Activated naive CD4-positive, alpha-beta T cell treated with anti-CD3 and anti-CD28 coated beads for 36 hours (primary cell): ENCODE measurements around the gene PTBP2. TPM values are rescaled to one million over a fixed set of nuclear protein-coding genes. Genes with fewer than 3 reads are reported as not detected.

Experiments
- CTCF ChIA-PET: fragments of 350-600 bp; sonication (Branson Sonifier 250); formaldehyde crosslinking; loops from one replicate; lab custom pipeline; 2021; ENCODE audit warnings: antibody characterized with exemption; lab: Charles Lee
- DNase-seq: peaks from one replicate; pipeline ENCODE4 v3.0.0-alpha.2; 2020
- H3K27ac Mint-ChIP-seq: one replicate; pipeline ENCODE4 v1.8.0; 2021; ENCODE audit warnings: mild to moderate bottlenecking, mixed read lengths
- H3K27me3 Mint-ChIP-seq: one replicate; pipeline ENCODE4 v1.8.0; 2021; ENCODE audit warnings: low read depth, mixed read lengths
- H3K36me3 Mint-ChIP-seq: one replicate; pipeline ENCODE4 v1.8.0; 2021; ENCODE audit warnings: low read depth, mixed read lengths
- H3K4me1 Mint-ChIP-seq: one replicate; pipeline ENCODE4 v1.8.0; 2021; ENCODE audit warnings: low read depth, mixed read lengths
- H3K4me3 Mint-ChIP-seq: one replicate; pipeline ENCODE4 v1.8.0; 2021; ENCODE audit warnings: mild to moderate bottlenecking, moderate library complexity, mixed read lengths
- H3K9me3 Mint-ChIP-seq: one replicate; pipeline ENCODE4 v1.8.0; 2021; ENCODE audit warnings: mixed read lengths
- intact Hi-C: fragments of 100-400 bp; cut with micrococcal nuclease; formaldehyde crosslinking; loops from one replicate; pipeline ENCODE4 v1.15.1; 2023
- total RNA-seq, 2 experiments: library from RNA; stranded (reverse); gene quantifications; one replicate each; pipeline ENCODE4 v1.2.3, GENCODE V29; 2021

The PTBP2 gene
- total RNA-seq, 2 experiments from 2014 or later = 12.6 to 13.1 TPM

DNA sequence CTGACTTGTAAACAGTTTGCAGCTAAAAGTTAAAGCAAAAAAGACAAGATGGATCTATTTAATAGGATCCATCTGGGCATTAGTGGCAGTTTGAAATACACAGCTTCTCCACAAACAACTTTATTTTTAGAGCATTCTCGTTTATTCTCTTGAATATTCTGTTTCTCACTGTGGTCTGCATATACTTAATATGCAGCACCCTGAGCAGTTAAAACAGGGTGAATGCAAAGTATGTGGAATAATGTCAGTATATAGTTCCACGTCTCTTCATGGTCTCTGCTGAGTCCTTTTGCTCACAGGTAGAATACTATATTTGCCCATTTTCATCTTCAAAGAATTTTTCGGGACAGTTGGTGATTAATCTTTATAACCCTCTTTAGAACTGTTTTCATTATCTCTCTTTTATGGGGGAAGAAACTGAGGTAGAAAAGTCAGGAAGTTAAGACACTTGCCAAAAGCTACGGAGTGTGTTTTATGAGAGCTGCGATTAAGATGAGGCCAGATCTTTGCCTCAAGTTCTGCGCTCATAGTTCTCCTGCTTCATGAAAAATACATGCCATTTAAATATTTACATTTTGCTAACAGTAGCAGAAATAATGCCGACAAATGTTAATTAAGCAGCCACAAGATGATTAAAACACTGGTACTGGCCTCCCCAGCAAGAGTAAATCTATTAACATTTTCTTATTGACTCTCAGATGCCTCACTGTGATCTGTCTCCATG is 115.6 kb downstream of the PTBP2 start:
- Mint-ChIP-seq H3K4me1 (no peaks in the 10 kb centered on the region), H3K27ac (no peak overlapping the region), H3K27me3 (peaks cover 5% of the 10 kb centered on the region), H3K36me3 (no peaks in the 10 kb centered on the region), H3K4me3 (no peak overlapping the region), H3K9me3 (no peaks in the 10 kb centered on the region)
- intact Hi-C loops = no loop called here
- CTCF ChIA-PET = interaction anchor here (0.7 kb wide), 1 partner anchor 29 kb away, joined by 3 read pairs; no protein-coding TSS in a partner anchor
- no peak for DNase-seq

DNA sequence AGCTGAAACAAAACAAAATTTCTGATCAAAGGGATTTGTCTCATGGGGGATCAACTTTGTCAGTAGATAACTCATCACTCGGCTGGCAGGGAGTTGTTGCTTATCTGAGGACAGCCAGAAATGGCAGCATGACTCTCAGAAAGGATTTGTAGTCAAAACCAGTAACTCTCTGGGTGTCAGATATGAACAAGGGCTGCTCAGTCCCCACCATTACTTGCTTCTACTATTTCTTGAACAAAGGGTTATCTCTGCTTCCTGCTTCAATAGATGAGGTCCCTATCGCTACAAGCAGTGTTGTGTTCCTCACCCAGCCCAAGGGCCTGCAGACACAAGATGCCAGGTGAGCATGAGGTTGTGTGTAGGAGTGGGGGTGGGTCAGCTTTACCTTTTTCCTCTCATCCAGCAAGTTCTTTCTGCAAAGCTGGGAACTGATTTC is 116.2 kb downstream of the PTBP2 start:
- Mint-ChIP-seq H3K4me3 (no peak overlapping the region), H3K36me3 (no peaks in the 10 kb centered on the region), H3K4me1 (no peaks in the 10 kb centered on the region), H3K27ac (no peak overlapping the region), H3K27me3 (peaks cover 5% of the 10 kb centered on the region), H3K9me3 (no peaks in the 10 kb centered on the region)
- intact Hi-C loops = no loop called here
- DNase-seq = no peak
- CTCF ChIA-PET = no interaction called here

DNA sequence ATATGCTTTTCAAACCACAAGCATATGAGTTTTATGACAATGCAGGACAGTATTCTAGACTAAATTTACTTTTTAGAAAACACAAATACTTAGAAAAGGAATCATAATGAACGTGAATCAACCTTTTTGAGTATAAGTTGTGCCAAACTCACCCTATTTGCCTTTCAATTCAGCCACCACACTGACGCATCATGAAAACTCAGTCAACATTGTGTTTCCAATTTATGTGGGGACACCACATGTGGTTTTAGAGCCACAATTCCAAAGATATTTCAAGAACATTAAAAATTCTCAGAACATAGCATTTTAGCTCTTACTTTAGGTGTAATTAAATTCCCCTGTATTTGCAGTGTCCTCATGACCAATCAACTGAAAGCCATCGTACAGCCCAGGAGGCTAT is 118.8 kb downstream of the PTBP2 start:
- Mint-ChIP-seq H3K27me3 (peaks cover 5% of the 10 kb centered on the region), H3K4me3 (no peak overlapping the region), H3K4me1 (no peaks in the 10 kb centered on the region), H3K9me3 (no peaks in the 10 kb centered on the region), H3K27ac (no peak overlapping the region), H3K36me3 (no peaks in the 10 kb centered on the region)
- no peak for DNase-seq
- CTCF ChIA-PET = interaction anchor here (0.5 kb wide), 1 partner anchor 128 kb away, joined by 4 read pairs; no protein-coding TSS in a partner anchor
- intact Hi-C loops = loop anchor here (10.0 kb wide), 2 partner anchors 246 to 306 kb away; no protein-coding TSS in a partner anchor

DNA sequence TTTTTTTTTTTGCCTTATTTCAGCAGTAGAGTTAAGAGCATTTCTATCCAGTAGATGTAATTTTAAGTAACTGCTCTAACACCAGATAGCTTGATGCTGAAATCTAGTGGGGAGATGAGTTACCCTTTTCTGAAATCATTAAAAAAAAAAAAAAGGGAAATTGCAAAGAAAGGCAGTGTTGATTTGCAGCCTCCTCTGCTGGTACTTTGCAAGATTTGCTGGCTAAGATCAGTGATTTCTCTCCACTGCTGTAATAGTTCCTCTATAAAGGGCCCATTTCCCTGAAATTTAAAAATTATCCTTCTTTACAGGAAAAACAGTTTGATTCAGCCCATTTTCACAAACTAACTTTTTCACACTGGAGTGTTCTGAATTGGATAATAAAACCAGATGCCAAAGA is 120.6 kb downstream of the PTBP2 start:
- intact Hi-C loops = loop anchor here (10.0 kb wide), 2 partner anchors 247 to 307 kb away; no protein-coding TSS in a partner anchor

DNA sequence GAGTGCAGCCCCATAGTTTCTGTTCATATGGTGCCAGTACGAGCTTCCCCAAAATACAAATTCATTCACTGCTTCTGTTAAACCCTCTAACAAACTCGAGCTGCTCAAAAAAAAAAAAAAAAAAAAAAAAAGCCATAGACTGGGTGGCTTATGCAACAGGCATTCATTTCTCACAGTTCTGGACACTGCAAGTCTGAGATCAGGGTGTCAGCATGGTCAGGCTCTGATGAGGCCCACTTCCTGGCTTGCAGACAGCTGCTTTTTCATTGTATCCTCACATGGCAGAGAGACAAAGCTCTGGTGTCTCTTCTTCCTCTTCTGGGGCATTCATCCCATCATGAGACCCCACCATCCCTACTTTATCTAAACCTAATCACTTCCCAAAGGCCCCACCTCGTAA is 121.6 kb downstream of the PTBP2 start:
- no peak for DNase-seq
- H3K27ac Mint-ChIP-seq = no peak overlapping the region
- H3K36me3 Mint-ChIP-seq = no peaks in the 10 kb centered on the region
- no peaks in the 10 kb centered on the region for H3K4me1 Mint-ChIP-seq
- CTCF ChIA-PET = no interaction called here
- intact Hi-C loops = loop anchor here (10.0 kb wide), 2 partner anchors 248 to 308 kb away; no protein-coding TSS in a partner anchor
- H3K27me3 Mint-ChIP-seq = peaks cover 5% of the 10 kb centered on the region
- H3K9me3 Mint-ChIP-seq = no peaks in the 10 kb centered on the region
- no peak overlapping the region for H3K4me3 Mint-ChIP-seq

More for the DNA sequence above, 120.6 kb downstream of the PTBP2 start:
- CTCF ChIA-PET = no interaction called here
- no peaks in the 10 kb centered on the region for H3K4me1 Mint-ChIP-seq
- H3K4me3 Mint-ChIP-seq = no peak overlapping the region
- H3K27ac Mint-ChIP-seq = no peak overlapping the region
- no peak for DNase-seq
- H3K27me3 Mint-ChIP-seq = peaks cover 5% of the 10 kb centered on the region
- no peaks in the 10 kb centered on the region for H3K9me3 Mint-ChIP-seq
- no peaks in the 10 kb centered on the region for H3K36me3 Mint-ChIP-seq

DNA sequence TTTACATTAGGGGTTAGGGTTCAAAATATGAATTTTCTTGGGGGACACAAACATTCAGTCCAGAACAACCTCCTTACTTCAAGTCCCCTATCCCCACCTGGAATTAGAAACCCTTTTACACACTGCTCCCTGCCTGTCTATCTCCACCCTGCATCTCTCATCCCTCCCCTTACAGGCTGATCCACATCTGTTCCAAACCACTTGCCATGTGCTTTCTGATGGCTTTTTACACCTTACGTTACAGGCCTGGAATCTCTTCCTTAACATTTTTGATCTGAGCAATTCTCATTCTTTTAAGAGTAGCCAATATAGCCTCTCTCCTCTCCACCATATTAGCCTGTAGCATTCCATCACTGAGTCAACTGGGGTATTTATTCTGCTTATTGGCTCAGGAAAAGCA is 122.0 kb downstream of the PTBP2 start:
- no peak for DNase-seq
- intact Hi-C loops = loop anchor here (10.0 kb wide), 2 partner anchors 249 to 309 kb away; no protein-coding TSS in a partner anchor
- Mint-ChIP-seq H3K36me3 (no peaks in the 10 kb centered on the region), H3K27me3 (peaks cover 5% of the 10 kb centered on the region), H3K27ac (no peak overlapping the region), H3K9me3 (no peaks in the 10 kb centered on the region), H3K4me3 (no peak overlapping the region), H3K4me1 (no peaks in the 10 kb centered on the region)
- CTCF ChIA-PET = no interaction called here

DNA sequence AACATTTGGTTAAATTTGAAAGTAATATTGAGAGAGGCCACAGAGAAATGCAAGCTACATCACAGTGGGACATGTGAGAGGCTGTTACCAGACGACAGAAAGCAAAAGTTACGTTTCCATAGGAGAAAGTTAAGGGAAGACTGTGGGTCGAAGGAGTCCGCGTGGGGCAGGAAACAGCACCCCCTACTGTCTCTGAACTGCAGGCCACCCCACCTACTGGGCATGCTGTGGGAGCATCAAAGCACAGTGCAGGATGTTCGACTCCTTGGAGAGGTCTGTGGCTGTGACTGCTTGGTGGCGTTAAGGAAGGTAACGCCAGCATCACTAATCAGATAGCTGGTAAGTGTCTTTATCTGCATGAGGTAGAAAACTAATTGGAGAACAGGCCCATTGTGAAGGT is 123.9 kb downstream of the PTBP2 start:
- Mint-ChIP-seq H3K36me3 (no peaks in the 10 kb centered on the region), H3K4me1 (no peaks in the 10 kb centered on the region), H3K27me3 (peaks cover 2% of the 10 kb centered on the region), H3K27ac (no peak overlapping the region), H3K9me3 (no peaks in the 10 kb centered on the region), H3K4me3 (no peak overlapping the region)
- intact Hi-C loops = loop anchor here (1.0 to 10.0 kb wide), 3 partner anchors 251 to 609 kb away; no protein-coding TSS in a partner anchor
- peak; percentile 52 for DNase-seq
- CTCF ChIA-PET = interaction anchor here (1.3 kb wide), 1 partner anchor 610 kb away, joined by 6 read pairs; no protein-coding TSS in a partner anchor

DNA sequence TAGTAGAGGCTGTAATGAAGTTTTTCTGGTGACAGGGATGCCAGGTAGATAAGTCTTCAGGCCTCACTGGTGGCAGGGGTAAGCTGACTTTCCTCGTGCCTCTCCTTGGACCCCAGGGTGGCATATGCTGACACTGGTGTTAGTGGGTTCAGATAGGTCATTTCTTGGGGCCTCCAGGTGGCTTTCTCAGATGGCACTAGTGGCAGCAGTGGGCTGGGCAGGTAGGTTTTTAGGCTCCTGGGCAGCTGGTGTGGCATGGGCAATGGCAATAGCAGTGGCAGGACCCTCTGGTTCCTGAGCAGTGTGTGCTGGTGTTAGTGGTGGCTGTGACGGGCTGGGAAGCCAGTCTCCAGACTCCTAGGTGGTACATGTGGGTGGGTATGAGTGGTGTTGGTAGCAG is 140.3 kb downstream of the PTBP2 start:
- no peak for DNase-seq
- no peaks in the 10 kb centered on the region for H3K27me3 Mint-ChIP-seq
- no peak overlapping the region for H3K27ac Mint-ChIP-seq
- intact Hi-C loops = no loop called here
- CTCF ChIA-PET = no interaction called here
- H3K9me3 Mint-ChIP-seq = no peaks in the 10 kb centered on the region
- H3K4me3 Mint-ChIP-seq = no peak overlapping the region
- no peaks in the 10 kb centered on the region for H3K36me3 Mint-ChIP-seq
- no peaks in the 10 kb centered on the region for H3K4me1 Mint-ChIP-seq

DNA sequence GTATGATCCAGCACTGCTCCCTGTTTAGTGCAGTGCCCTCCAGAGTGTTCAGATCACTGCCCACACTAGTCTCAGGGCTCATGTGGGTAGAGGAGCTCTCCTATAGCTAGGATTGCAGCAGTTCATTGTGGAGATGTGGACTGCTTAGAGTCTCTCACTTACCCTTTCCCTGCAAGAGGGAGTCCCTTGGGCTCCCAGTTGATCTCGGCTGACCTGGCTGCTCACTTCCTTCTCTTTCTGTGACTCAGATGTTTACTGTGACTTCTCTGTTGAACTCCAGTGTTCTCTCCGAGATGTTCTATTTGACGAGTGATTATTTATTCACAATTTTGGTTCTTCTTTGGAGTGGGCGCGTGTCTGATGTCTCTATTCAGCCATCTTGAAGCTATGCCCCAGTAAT is 141.9 kb downstream of the PTBP2 start:
- intact Hi-C loops = no loop called here
- Mint-ChIP-seq H3K27me3 (no peaks in the 10 kb centered on the region), H3K4me1 (no peaks in the 10 kb centered on the region), H3K9me3 (no peaks in the 10 kb centered on the region), H3K27ac (no peak overlapping the region), H3K4me3 (no peak overlapping the region), H3K36me3 (no peaks in the 10 kb centered on the region)
- no peak for DNase-seq
- CTCF ChIA-PET = interaction anchor here (0.6 kb wide), 1 partner anchor 526 kb away, joined by 9 read pairs; no protein-coding TSS in a partner anchor
